Esophagus squamous epithelium (tissue), 5 donors: ENCODE data around the gene SET. TPM values are rescaled to one million over a fixed set of nuclear protein-coding genes. Genes with fewer than 3 reads are reported as not detected.

Experiments used
- DNase-seq: peaks from one replicate; lab custom pipeline; 2025; lab: John Stamatoyannopoulos, UW
- H3K27ac ChIP-seq, 4 donors: fragments of 200-600 bp; sonication (generic); one replicate each; pipeline ENCODE4 v1.5.1; 2016 to 2019; ENCODE audit warnings: mild to moderate bottlenecking in 1 of 4
- H3K27me3 ChIP-seq, 4 donors: fragments of 200-600 bp; sonication (generic); 1 replicate in 3 of 4; 2 replicates in 1 of 4; pipeline versions ENCODE4 v1.5.1 to v1.6.0; 2017 to 2021; ENCODE audit warnings: antibody characterized with exemption in 1 of 4
- H3K36me3 ChIP-seq, 3 donors: fragments of 200-600 bp; sonication (generic); one replicate each; pipeline ENCODE4 v1.5.1; 2016 to 2019
- H3K4me1 ChIP-seq, 3 donors: fragments of 200-600 bp; sonication (generic); one replicate each; pipeline ENCODE4 v1.5.1; 2017 to 2019
- H3K4me3 ChIP-seq, 4 donors: fragments of 200-600 bp; sonication (generic); 1 replicate in 3 of 4; 2 replicates in 1 of 4; pipeline ENCODE4 v1.5.1; 2016 to 2019; ENCODE audit warnings: mild to moderate bottlenecking in 2 of 4, moderate library complexity in 1 of 4
- H3K9me3 ChIP-seq, 3 donors: fragments of 200-600 bp; sonication (generic); one replicate each; pipeline ENCODE4 v1.5.1; 2016 to 2019
- POLR2A ChIP-seq, 4 donors: fragments of 450-650 bp; IDR thresholded peaks; one replicate each; pipeline ENCODE4 v1.6.1; 2017; ENCODE audit warnings: antibody characterized with exemption in 4 of 4, mild to moderate bottlenecking in 4 of 4, moderate library complexity in 3 of 4
- WGBS, 2 donors: methylation state at CpG; one replicate each; pipeline ENCODE4 v1.1.5; 2018; 5-methylcytosine and 5-hydroxymethylcytosine counted together
- intact Hi-C: fragments of 100-400 bp; cut with DNase I; formaldehyde crosslinking; loops from one replicate; pipeline ENCODE4 v1.15.0; 2022
- total RNA-seq, 4 donors: library from RNA; depleted of rRNA; stranded (reverse); fragments of >200 nt; gene quantifications; one replicate each; pipeline ENCODE4 v1.1.0, GENCODE V29; 2016
- TF ChIP-seq, protein P1 (sequence below), 6 experiments: fragments of 450-650 bp in 4 of 6; fragments of 200-600 bp in 2 of 6; sonication (generic) in 2 of 6; IDR thresholded peaks; one replicate each; pipeline ENCODE4 v1.5.1; 2016 to 2019; ENCODE audit warnings: antibody characterized with exemption in 6 of 6, mild to moderate bottlenecking in 4 of 6, moderate library complexity in 4 of 6
- donor health status: DM: yes; HTN: yes; CAD: no.

The SET gene
- total RNA-seq, 4 donors from 2014 or later, result 83.5 to 253 (median 215) TPM

DNA sequence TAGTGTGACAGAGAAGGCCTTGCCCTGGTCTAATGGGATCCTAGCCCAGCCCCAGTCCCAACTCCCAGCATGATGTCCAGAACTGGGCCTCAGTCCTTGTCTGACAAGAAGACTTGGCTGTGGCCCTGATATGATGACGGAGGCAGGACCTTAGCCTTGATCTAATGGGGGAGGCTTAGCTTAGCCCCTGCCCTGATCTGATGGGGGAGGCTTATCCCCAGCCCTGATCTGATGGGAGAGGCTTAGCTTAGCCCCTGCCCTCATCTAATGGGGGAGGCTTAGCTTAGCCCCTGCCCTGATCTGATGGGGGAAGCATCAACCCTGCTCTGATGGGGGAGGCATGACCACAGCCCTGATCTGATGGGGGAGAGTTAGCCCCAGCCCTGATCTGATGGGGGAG lies 17.0 kb downstream of the SET start:
- intact Hi-C loops, result no loop called here
- Histone ChIP-seq H3K9me3 (no peaks in the 10 kb centered on the region), H3K27me3 (no peaks in the 10 kb centered on the region), H3K4me1 (peaks cover 6 to 26% (median 7%) of the 10 kb centered on the region in 3 donors), H3K36me3 (no peaks in the 10 kb centered on the region), H3K27ac (no peak overlapping the region), H3K4me3 (no peak overlapping the region)
- WGBS, 2 donors, result no CpG with 5 or more reads among the region's 1 CpG
- TF ChIP-seq, protein P1, sequence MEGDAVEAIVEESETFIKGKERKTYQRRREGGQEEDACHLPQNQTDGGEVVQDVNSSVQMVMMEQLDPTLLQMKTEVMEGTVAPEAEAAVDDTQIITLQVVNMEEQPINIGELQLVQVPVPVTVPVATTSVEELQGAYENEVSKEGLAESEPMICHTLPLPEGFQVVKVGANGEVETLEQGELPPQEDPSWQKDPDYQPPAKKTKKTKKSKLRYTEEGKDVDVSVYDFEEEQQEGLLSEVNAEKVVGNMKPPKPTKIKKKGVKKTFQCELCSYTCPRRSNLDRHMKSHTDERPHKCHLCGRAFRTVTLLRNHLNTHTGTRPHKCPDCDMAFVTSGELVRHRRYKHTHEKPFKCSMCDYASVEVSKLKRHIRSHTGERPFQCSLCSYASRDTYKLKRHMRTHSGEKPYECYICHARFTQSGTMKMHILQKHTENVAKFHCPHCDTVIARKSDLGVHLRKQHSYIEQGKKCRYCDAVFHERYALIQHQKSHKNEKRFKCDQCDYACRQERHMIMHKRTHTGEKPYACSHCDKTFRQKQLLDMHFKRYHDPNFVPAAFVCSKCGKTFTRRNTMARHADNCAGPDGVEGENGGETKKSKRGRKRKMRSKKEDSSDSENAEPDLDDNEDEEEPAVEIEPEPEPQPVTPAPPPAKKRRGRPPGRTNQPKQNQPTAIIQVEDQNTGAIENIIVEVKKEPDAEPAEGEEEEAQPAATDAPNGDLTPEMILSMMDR (IDR thresholded peaks at IDR 0.05), result no peak
- no peak for TF ChIP-seq POLR2A (IDR thresholded peaks at IDR 0.05)
- no peak for DNase-seq

DNA sequence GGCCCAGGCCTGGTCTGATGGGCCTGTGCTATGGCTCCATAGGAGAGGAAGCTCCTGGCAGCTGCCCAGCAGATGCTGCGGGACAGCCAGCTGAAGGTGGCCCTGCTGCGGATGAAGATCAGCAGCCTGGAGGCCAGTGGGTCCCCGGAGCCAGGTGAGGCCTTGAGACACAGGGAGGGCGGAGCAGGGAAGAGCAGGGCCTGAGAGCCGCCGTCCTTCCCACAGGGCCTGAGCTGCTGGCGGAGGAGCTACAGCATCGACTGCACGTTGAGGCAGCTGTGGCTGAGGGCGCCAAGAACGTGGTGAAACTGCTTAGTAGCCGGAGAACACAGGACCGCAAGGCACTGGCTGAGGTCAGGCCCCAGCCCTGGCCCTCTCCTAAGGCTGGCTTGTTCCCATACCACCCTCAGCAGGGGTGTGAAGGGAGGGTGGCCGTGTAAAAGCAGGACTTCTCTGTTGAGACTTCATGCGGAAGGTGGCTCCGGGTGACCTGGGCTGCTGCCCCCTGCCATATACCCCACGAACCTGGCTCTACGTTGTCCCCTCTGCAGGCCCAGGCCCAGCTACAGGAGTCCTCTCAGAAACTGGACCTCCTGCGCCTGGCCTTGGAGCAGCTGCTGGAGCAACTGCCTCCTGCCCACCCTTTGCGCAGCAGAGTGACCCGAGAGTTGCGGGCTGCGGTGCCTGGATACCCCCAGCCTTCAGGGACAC lies 17.8 kb downstream of the SET start:
- TF ChIP-seq, protein P1 (IDR thresholded peaks at IDR 0.05), result no peak
- no peak for TF ChIP-seq POLR2A (IDR thresholded peaks at IDR 0.05)
- intact Hi-C loops, result no loop called here

DNA sequence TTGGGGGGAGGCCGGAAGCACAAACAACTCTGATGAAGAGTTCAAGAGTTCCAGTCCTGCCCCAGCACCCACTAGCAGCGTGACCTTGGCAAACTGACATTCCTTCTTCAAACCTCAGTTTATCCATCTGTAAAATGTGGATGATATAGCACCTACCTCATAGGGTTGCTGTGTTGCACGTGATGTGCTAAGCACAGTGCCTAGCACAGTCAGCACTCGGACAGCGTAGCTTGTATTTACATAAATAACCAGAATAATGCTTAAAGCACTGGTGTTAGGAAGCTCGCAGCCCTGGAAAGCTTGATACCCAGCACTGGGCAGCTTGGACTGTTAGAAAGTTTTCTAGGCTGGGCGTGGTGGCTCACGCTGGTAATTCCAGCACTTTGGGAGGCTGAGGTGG lies 18.4 kb downstream of the SET start:
- 90 to 94% methylated on average over 6 to 7 of the region's 8 CpGs for WGBS, 2 donors
- Histone ChIP-seq H3K4me1 (peaks cover 3 to 16% (median 7%) of the 10 kb centered on the region in 3 donors), H3K27ac (no peak overlapping the region), H3K4me3 (no peak overlapping the region), H3K27me3 (no peaks in the 10 kb centered on the region), H3K9me3 (no peaks in the 10 kb centered on the region), H3K36me3 (no peaks in the 10 kb centered on the region)
- DNase-seq, result no peak
- TF ChIP-seq POLR2A (IDR thresholded peaks at IDR 0.05), result no peak
- TF ChIP-seq, protein P1 (IDR thresholded peaks at IDR 0.05), result no peak
- intact Hi-C loops, result no loop called here

More for the DNA sequence above, 17.8 kb downstream of the SET start:
- Histone ChIP-seq H3K36me3 (no peaks in the 10 kb centered on the region), H3K4me1 (peaks cover 6 to 22% (median 7%) of the 10 kb centered on the region in 3 donors), H3K27ac (no peak overlapping the region), H3K9me3 (no peaks in the 10 kb centered on the region), H3K27me3 (no peaks in the 10 kb centered on the region), H3K4me3 (no peak overlapping the region)
- DNase-seq, result no peak
- 76 to 86% methylated on average over 14 to 15 of the region's 23 CpGs for WGBS, 2 donors

DNA sequence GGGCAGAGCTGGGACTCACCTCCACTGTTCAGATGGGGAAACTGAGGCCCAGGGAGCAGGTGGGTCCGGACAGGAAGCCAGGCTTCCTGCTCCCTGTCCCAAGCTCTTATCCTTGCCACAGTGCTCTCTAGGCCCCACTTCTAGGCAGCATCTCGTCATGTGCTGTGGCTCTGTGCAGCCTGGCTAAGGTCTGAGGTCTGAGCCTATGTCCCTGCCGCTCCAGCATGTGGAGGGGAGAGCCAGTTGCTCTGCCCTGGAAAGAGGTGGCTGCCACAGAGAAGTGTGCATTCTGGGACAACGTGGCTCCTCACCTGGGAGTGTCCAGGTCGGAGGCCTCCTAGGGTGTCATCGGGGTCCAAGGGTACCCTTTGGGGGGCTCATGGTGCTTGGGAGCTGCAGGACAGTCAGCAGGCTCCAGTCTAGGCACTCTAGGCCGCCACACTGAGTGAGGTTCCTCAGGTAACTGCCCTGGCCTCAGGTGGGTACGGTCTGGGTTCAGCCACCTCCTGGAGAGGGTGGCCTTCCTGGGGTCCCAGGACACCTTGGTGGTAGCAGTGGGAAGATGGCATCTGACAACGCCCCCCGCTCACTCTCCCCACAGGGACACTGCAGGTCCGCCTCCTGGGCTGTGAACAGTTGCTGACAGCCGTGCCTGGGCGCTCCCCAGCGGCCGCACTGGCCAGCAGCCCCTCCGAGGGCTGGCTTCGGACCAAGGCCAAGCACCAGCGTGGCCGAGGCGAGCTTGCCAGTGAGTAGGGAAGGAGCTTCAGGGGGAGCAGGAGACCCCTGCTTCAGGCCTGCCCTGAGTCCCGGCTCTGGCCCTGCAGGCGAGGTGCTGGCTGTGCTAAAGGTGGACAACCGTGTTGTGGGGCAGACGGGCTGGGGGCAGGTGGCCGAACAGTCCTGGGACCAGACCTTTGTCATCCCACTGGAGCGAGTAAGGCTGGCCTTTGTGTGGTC lies 23.7 kb downstream of the SET start:
- Histone ChIP-seq H3K27ac (no peak overlapping the region), H3K27me3 (no peaks in the 10 kb centered on the region), H3K4me3 (no peak overlapping the region), H3K9me3 (no peaks in the 10 kb centered on the region), H3K4me1 (no peaks in the 10 kb centered on the region), H3K36me3 (peaks cover 0 to 24% (median 0%) of the 10 kb centered on the region in 3 donors)
- TF ChIP-seq POLR2A (IDR thresholded peaks at IDR 0.05), result no peak
- TF ChIP-seq, protein P1 (IDR thresholded peaks at IDR 0.05), result no peak
- no peak for DNase-seq
- intact Hi-C loops, result no loop called here
- WGBS, 2 donors, result 88 to 100% methylated on average over 1 to 10 of the region's 26 CpGs

DNA sequence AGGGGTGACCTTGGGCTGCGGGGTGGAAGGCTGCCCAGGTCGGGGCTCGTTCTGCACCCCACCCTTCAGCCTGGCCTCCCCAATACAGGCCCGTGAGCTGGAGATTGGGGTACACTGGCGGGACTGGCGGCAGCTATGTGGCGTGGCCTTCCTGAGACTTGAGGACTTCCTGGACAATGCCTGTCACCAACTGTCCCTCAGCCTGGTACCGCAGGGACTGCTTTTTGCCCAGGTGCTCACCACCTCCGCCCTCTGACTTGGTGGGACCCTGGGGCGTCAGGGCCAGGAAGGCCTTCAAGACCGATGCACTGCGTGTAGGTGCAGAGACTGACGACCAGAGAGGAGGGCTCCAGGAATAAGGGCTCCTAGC lies 24.4 kb downstream of the SET start:
- 95% methylated on average over 7 of the region's 13 CpGs; no CpG with 5 or more reads in 1 of the 2 donors for WGBS, 2 donors
- TF ChIP-seq, protein P1 (IDR thresholded peaks at IDR 0.05), result no peak
- H3K27ac ChIP-seq, result no peak overlapping the region
- DNase-seq, result no peak
- no peak overlapping the region for H3K4me3 ChIP-seq
- H3K27me3 ChIP-seq, result no peaks in the 10 kb centered on the region
- no peaks in the 10 kb centered on the region for H3K9me3 ChIP-seq
- H3K4me1 ChIP-seq, result no peaks in the 10 kb centered on the region
- intact Hi-C loops, result no loop called here
- H3K36me3 ChIP-seq, result peaks cover 0 to 24% (median 0%) of the 10 kb centered on the region in 3 donors
